ENCODE data around the gene TICRR.

TICRR gene

GRCh38 chr15:89677381-89677780 lies 102.1 kb downstream of the TICRR start:
- DNase-seq, result no peak

Measured in islet precursor cell (in vitro differentiated cells).